Mammary microvascular endothelial cell (primary cell): Measurements from ENCODE around the gene GARRE1. TPM values are rescaled to one million over a fixed set of nuclear protein-coding genes. Genes with fewer than 3 reads are reported as not detected.

Source experiments
- total RNA-seq: library from RNA; depleted of rRNA; stranded (reverse); fragments of >200 nt; gene quantifications from 2 replicates; pipeline ENCODE4 v1.2.3, GENCODE V29; 2015

The GARRE1 gene, protein sequence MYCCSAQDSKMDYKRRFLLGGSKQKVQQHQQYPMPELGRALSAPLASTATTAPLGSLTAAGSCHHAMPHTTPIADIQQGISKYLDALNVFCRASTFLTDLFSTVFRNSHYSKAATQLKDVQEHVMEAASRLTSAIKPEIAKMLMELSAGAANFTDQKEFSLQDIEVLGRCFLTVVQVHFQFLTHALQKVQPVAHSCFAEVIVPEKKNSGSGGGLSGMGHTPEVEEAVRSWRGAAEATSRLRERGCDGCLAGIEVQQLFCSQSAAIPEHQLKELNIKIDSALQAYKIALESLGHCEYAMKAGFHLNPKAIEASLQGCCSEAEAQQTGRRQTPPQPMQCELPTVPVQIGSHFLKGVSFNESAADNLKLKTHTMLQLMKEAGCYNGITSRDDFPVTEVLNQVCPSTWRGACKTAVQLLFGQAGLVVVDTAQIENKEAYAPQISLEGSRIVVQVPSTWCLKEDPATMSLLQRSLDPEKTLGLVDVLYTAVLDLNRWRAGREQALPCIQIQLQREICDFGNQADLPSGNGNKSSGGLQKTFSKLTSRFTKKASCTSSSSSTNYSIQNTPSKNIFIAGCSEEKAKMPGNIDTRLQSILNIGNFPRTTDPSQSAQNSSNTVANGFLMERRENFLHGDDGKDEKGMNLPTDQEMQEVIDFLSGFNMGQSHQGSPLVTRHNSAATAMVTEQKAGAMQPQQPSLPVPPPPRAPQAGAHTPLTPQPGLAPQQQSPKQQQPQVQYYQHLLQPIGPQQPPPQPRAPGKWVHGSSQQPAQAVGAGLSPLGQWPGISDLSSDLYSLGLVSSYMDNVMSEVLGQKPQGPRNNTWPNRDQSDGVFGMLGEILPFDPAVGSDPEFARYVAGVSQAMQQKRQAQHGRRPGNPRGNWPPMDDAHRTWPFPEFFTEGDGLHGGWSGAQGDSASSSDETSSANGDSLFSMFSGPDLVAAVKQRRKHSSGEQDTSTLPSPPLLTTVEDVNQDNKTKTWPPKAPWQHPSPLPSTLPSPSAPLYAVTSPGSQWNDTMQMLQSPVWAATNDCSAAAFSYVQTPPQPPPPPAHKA (N-terminal part only)
- 36.7 and 46.4 TPM in 2 replicates for total RNA-seq

GRCh38 chr19:34254046-34254697, at the start of gene GARRE1:
Gene GARRE1, plus strand, starts transcription at chr19:34254554. Its CDS starts 45,920 bp downstream, at chr19:34300474.

Other genes starting within 250 kb of the GARRE1 start
- gene LSM14A, start 82.0 kb upstream of the GARRE1 start, total RNA-seq = 49.4 and 50.6 TPM in 2 replicates
- gene GPI, start 110.6 kb downstream of the GARRE1 start, total RNA-seq = 304 and 329 TPM in 2 replicates
- 18.0 and 25.6 TPM in 2 replicates for gene PDCD2L, start 149.8 kb downstream of the GARRE1 start, total RNA-seq
- gene UBA2, start 173.8 kb downstream of the GARRE1 start, total RNA-seq = 76.3 and 96.4 TPM in 2 replicates
- 14.9 and 28.2 TPM in 2 replicates for gene WTIP, start 227.2 kb downstream of the GARRE1 start, total RNA-seq